Transverse colon (tissue), 4 donors: Measurements from ENCODE around the gene TREML2. TPM values are rescaled to one million over a fixed set of nuclear protein-coding genes. Genes with fewer than 3 reads are reported as not detected.

Experiments
- DNase-seq: peaks from one replicate; pipeline ENCODE4 v3.0.0-alpha.2; 2019
- H3K27ac ChIP-seq, 4 donors: fragments of 200-600 bp; sonication (generic); 2 replicates each; pipeline ENCODE4 v1.5.1; 2016 to 2018; ENCODE audit warnings: inconsistent platforms in 4 of 4
- H3K27me3 ChIP-seq: fragments of 200-600 bp; sonication (generic); 2 replicates; pipeline ENCODE4 v1.5.1; 2017; ENCODE audit warnings: inconsistent platforms
- H3K36me3 ChIP-seq, 4 donors: fragments of 200-600 bp; sonication (generic); 2 replicates each; pipeline ENCODE4 v1.5.1; 2017 to 2019; ENCODE audit warnings: inconsistent platforms in 4 of 4
- H3K4me1 ChIP-seq, 4 donors: fragments of 200-600 bp; sonication (generic); 2 replicates each; pipeline ENCODE4 v1.5.1; 2017 to 2020; ENCODE audit warnings: inconsistent platforms in 4 of 4
- H3K4me3 ChIP-seq, 4 donors: fragments of 200-600 bp; sonication (generic); 1 replicate in 1 of 4; 2 replicates in 3 of 4; pipeline versions ENCODE4 v1.5.1 to v1.6.1; 2017 to 2019; ENCODE audit warnings: inconsistent platforms in 4 of 4
- H3K9me3 ChIP-seq, 2 donors: fragments of 200-600 bp; sonication (generic); 2 replicates each; pipeline ENCODE4 v1.5.1; 2017 to 2019; ENCODE audit warnings: inconsistent platforms in 2 of 2
- EP300 ChIP-seq: sonication (generic); formaldehyde crosslinking; IDR thresholded peaks from one replicate; pipeline ENCODE4 v1.6.1; 2017; ENCODE audit warnings: antibody characterized with exemption, low read depth
- POLR2A ChIP-seq: fragments of 450-650 bp; IDR thresholded peaks from one replicate; pipeline ENCODE4 v1.6.1; 2016; ENCODE audit warnings: antibody characterized with exemption, mild to moderate bottlenecking, moderate library complexity
- POLR2AphosphoS5 ChIP-seq, 3 donors: sonication (generic); formaldehyde crosslinking; IDR thresholded peaks; one replicate each; pipeline ENCODE4 v1.6.1; 2016; ENCODE audit warnings: antibody characterized with exemption in 3 of 3
- WGBS, 2 donors: methylation state at CpG; one replicate each; pipeline ENCODE4 v1.1.5; 2018; ENCODE audit warnings: low coverage in 1 of 2; 5-methylcytosine and 5-hydroxymethylcytosine counted together
- in situ Hi-C, 4 donors: fragments of 200-750 bp; cut with MboI; loops; one replicate each; pipeline versions ENCODE4 v1.15.0 to v1.15.1; 2017; ENCODE audit warnings: low sequenced_read_pairs in 3 of 4, low pct_ligation_motif_present in 1 of 4, low pct_unique_long_range_greater_than_20kb in 1 of 4
- intact Hi-C: fragments of 100-400 bp; cut with DNase I; formaldehyde crosslinking; loops from one replicate; pipeline ENCODE4 v1.15.1; 2023; ENCODE audit warnings: low total_unique reads
- total RNA-seq, 4 donors: library from RNA; depleted of rRNA; stranded (reverse); fragments of >200 nt; gene quantifications; one replicate each; pipeline ENCODE4 v1.1.0, GENCODE V29; 2016
- TF ChIP-seq, protein P1 (sequence below), 5 experiments: fragments of 200-600 bp in 3 of 5; fragments of 450-650 bp in 2 of 5; sonication (generic) in 3 of 5; IDR thresholded peaks; 1 replicate in 2 of 5; 2 replicates in 3 of 5; pipeline ENCODE4 v1.5.1; 2016 to 2017; ENCODE audit warnings: antibody characterized with exemption in 5 of 5, inconsistent platforms in 3 of 5, mild to moderate bottlenecking in 2 of 5, moderate library complexity in 1 of 5

Gene TREML2
- total RNA-seq, 4 donors from 2014 or later: 0.14 to 0.64 TPM; not detected in 2

DNA sequence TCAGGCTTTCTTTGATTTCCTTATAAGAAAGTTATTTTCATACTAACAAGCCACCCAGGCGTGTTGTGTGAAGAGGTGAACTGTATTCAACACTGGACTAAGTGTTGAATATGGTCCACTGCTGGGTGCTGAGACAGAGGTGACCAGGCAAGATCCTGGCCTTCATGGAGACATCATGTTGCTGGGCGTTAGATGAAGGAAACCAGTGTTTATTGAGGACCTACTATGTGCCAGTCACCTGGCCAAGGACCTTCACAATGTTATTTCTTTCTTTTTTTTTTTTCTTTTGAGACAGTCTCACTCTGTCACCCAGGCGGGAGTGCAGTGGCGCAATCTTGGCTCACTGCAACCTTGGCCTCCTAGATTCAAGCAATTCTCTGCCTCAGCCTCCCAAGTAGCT lies 44.9 kb downstream of the TREML2 start:
- no peaks in the 10 kb centered on the region for H3K36me3 ChIP-seq
- intact Hi-C loops (no loop called here), in situ Hi-C loops (no loop called here)

DNA sequence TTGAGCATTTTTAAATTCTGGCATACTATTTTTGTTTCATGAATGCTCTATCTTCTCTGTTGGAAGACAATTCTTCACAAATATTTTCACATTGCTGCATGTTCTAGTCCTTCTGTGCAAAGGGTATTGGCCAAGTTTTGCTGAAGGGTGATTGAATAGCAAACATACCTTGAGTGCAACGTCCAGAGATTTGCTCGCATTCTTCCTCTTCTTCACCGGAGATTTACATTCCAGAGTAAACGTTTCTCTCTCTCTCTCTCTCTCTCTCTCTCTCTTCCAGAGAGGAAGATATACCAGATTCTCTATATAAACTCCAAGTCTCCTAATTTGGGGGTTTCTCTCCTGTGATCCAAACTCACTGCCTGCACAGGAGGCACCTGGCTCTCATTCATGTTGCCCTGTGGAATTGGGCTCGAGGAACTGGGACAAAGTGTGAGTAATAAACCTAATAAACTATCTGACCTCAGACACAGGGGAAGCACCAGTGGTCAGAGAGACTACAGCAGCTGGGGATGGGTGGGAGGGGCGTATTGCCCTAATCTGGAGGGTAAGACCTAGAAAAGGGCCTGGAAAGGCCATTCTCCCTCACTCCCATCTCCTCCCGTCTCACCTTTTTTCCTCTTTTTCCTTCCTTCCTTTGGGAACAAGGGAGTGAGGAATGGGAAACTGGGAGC lies 45.7 kb downstream of the TREML2 start:
- Histone ChIP-seq H3K4me3 (no peak overlapping the region), H3K4me1 (no peaks in the 10 kb centered on the region), H3K36me3 (no peaks in the 10 kb centered on the region), H3K27ac (no peak overlapping the region), H3K27me3 (no peaks in the 10 kb centered on the region), H3K9me3 (no peaks in the 10 kb centered on the region)
- intact Hi-C loops: no loop called here
- 43 to 45% methylated on average over 6 to 7 of the region's 7 CpGs for WGBS, 2 donors
- in situ Hi-C loops: no loop called here
- TF ChIP-seq EP300: no peak
- TF ChIP-seq, protein P1, sequence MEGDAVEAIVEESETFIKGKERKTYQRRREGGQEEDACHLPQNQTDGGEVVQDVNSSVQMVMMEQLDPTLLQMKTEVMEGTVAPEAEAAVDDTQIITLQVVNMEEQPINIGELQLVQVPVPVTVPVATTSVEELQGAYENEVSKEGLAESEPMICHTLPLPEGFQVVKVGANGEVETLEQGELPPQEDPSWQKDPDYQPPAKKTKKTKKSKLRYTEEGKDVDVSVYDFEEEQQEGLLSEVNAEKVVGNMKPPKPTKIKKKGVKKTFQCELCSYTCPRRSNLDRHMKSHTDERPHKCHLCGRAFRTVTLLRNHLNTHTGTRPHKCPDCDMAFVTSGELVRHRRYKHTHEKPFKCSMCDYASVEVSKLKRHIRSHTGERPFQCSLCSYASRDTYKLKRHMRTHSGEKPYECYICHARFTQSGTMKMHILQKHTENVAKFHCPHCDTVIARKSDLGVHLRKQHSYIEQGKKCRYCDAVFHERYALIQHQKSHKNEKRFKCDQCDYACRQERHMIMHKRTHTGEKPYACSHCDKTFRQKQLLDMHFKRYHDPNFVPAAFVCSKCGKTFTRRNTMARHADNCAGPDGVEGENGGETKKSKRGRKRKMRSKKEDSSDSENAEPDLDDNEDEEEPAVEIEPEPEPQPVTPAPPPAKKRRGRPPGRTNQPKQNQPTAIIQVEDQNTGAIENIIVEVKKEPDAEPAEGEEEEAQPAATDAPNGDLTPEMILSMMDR (IDR thresholded peaks at IDR 0.05): no peak
- no peak for TF ChIP-seq POLR2A
- TF ChIP-seq POLR2AphosphoS5 (IDR thresholded peaks at IDR 0.05): no peak
- DNase-seq: no peak

More for the DNA sequence above, 44.9 kb downstream of the TREML2 start:
- H3K9me3 ChIP-seq: no peaks in the 10 kb centered on the region
- no peaks in the 10 kb centered on the region for H3K27me3 ChIP-seq
- no peak for DNase-seq
- no peaks in the 10 kb centered on the region for H3K4me1 ChIP-seq
- 65 to 88% methylated on average over 4 of the region's 4 CpGs for WGBS, 2 donors
- H3K4me3 ChIP-seq: no peak overlapping the region
- H3K27ac ChIP-seq: no peak overlapping the region
- no peak for TF ChIP-seq POLR2AphosphoS5 (IDR thresholded peaks at IDR 0.05)
- no peak for TF ChIP-seq POLR2A
- TF ChIP-seq, protein P1 (IDR thresholded peaks at IDR 0.05): no peak
- TF ChIP-seq EP300: no peak

DNA sequence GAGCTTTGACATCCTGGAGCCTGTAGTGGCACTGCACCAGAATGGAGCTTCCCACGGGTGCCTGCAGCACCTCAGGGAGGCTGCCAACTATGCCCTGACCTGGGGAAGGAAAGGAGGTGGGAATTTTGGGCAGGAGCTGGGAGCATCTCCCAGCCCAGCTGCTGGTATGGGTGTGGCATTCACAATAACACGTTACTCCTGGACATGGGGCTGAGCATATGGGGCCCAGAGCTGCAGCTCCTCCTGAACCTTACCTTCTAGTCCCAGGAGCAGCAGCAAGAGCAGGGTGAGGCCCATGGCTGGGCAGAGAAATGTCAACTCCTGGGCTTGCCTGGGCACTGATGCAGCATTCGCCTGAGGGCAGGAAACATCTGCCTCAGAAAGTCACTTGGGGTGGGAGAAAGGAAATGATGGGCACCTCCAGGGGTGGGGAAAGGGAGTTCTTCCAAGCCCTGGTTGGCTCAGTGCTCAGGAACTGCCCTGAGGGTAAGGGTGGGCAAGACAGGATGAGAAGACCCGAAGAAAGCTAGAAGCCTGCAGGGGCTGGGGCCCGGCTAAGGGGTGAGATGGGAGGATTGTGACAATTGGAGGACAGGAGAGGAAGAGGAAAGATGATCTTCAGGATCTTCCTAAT lies 46.8 kb downstream of the TREML2 start, which contains the start of gene TREML1:
TSS of gene TREML1 (minus strand) at position 356 of the 634 bp plus-strand sequence. CDS start at position 297, 59 bp downstream.
- in situ Hi-C loops (no loop called here), intact Hi-C loops (no loop called here)
- 20 to 58% methylated on average over 1 to 5 of the region's 5 CpGs for WGBS, 2 donors
- Histone ChIP-seq H3K27me3 (no peaks in the 10 kb centered on the region), H3K4me3 (no peak within 1 kb of the TSS), H3K9me3 (no peaks in the 10 kb centered on the region), H3K4me1 (no peaks in the 10 kb centered on the region), H3K27ac (no peak within 1 kb of the TSS), H3K36me3 (no peaks in the 10 kb centered on the region)
- no peak for DNase-seq
- TF ChIP-seq, protein P1 (IDR thresholded peaks at IDR 0.05): no peak
- TF ChIP-seq EP300: no peak
- TF ChIP-seq POLR2A: no peak
- TF ChIP-seq POLR2AphosphoS5 (IDR thresholded peaks at IDR 0.05): no peak

DNA sequence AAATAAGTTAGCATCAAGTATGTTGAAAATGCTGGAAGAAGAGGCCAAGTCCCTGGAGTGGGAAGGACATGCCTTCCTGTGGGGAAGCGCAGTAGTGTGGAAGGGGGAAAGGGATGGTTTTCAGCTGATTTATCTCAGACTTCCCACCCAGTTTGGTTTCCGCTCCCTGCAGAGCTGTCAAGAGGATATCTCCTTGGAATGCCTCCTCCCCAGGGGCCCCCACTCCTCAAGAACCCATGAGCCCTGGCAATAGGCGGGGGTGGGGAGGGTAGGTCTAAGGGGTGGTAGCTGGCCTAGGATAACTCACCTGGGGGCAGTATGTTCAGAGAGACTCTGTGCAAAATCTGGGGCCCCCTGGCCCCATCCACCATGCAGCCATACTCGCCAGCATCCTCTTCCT lies 47.5 kb downstream of the TREML2 start:
- H3K4me3 ChIP-seq: no peak overlapping the region
- no peaks in the 10 kb centered on the region for H3K9me3 ChIP-seq
- no peak for TF ChIP-seq POLR2AphosphoS5 (IDR thresholded peaks at IDR 0.05)
- TF ChIP-seq, protein P1 (IDR thresholded peaks at IDR 0.05): no peak
- TF ChIP-seq EP300: no peak
- no peak for TF ChIP-seq POLR2A
- H3K27ac ChIP-seq: no peak overlapping the region
- no peaks in the 10 kb centered on the region for H3K27me3 ChIP-seq
- in situ Hi-C loops: no loop called here
- no peak for DNase-seq
- 90% methylated on average over 4 of the region's 4 CpGs; no CpG with 5 or more reads in 1 of the 2 donors for WGBS, 2 donors
- intact Hi-C loops: no loop called here
- no peaks in the 10 kb centered on the region for H3K36me3 ChIP-seq
- H3K4me1 ChIP-seq: no peaks in the 10 kb centered on the region
